Stimulated activated CD4-positive, alpha-beta T cell treated with anti-CD3 and anti-CD28 coated beads, Interleukin-1b, Interleukin-23, amount 100 ng/mL, for 48 hours (primary cell): ENCODE data around the gene EPB41L4A.
"Not testable (repeated sequence)": the region's sequence is repeated elsewhere in the genome, so short reads cannot be mapped to it uniquely, and the experiment has no call there.

Experiments used
- DNase-seq: peaks from one replicate; pipeline ENCODE4 v3.0.0-alpha.2; 2020

The EPB41L4A gene

GRCh38 chr5:112248623-112249022 is 170.5 kb downstream of the EPB41L4A start:
- no peak for DNase-seq

DNA sequence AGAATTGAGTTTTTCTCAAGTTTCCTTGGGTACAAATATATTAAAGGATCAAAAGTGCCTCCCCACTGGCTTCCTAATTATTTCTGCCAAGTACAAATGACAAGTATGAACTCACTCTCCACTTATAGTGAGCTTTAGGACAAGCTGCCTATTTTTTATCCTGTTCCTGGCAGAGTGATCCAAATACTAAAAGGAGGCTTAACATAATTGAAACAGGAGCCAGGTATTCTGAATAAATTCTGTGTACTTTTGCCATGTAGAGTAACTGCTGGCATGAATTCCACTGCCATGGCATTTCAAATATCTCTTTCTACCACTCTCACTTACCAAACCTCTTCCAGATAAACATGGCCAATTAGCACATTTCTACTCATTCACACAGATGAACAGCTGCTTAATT is 171.1 kb downstream of the EPB41L4A start:
- DNase-seq, result no peak

GRCh38 chr5:112245656-112246055 is 173.4 kb downstream of the EPB41L4A start:
- no peak for DNase-seq

DNA sequence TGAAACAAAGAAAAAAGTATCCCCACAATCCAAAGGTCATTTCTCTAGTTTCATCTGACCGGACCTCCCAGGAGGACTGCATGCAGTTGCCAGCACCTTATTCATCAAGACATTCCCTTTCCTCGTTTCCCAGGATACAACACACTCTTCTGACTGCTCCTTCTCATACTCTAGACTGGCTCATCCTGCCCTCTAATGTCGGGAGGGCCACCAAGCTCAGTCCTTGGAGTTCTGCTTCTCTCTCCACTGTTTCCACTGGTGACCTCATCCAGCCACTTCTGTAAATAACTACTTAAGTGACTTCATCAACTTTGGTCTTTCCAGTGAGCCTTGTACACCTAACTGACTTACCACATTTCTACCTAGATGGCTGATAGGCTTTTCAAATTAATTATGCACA is 179.1 kb downstream of the EPB41L4A start:
- DNase-seq, result no peak

DNA sequence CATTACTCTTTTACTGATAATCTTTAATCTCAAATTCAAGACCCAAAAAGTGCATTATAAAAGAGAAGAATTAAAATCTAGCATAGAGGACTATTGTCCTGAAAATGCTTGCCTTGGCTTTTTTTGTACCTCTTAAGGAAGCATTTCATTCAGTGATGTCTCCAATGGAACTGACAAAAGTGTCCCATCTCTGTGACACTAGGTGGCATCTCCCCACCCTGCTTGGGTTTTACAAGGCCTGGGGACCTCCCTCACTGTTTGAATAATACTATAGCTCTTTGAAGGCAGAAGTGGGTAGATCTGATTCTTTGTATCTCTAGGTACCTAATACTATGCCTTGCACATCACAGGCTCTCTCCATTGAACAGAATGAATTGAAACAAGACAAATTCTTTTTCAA is 180.6 kb downstream of the EPB41L4A start:
- DNase-seq, result no peak

GRCh38 chr5:112237456-112237855 is 181.6 kb downstream of the EPB41L4A start:
- no peak for DNase-seq

- DNase-seq, result no peak
Measured at GRCh38 chr5:112234000-112234399, 185.1 kb downstream of the EPB41L4A start.

DNA sequence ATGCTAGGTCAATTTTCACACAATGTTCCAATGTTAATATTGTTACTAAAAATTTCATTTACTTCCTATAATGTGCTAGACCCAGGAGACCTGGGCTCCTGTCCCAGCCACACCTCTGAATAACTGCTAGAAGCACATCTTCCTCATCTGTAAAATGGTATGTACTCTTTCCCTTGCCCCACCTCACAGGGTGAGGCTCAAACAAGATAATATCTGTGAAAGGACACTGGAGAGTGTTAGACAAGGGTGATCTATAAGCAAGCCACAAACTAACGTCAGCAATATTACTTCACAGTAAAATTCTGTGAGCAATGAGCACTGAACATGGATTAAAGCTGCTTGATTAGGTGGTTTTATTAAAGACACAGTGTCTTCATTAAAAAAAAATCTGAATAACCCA is 186.4 kb downstream of the EPB41L4A start:
- DNase-seq, result no peak

- no peak for DNase-seq
Measured at GRCh38 chr5:112230606-112231005, 188.5 kb downstream of the EPB41L4A start.

- DNase-seq, result no peak
Measured at GRCh38 chr5:112228667-112229066, 190.4 kb downstream of the EPB41L4A start.

DNA sequence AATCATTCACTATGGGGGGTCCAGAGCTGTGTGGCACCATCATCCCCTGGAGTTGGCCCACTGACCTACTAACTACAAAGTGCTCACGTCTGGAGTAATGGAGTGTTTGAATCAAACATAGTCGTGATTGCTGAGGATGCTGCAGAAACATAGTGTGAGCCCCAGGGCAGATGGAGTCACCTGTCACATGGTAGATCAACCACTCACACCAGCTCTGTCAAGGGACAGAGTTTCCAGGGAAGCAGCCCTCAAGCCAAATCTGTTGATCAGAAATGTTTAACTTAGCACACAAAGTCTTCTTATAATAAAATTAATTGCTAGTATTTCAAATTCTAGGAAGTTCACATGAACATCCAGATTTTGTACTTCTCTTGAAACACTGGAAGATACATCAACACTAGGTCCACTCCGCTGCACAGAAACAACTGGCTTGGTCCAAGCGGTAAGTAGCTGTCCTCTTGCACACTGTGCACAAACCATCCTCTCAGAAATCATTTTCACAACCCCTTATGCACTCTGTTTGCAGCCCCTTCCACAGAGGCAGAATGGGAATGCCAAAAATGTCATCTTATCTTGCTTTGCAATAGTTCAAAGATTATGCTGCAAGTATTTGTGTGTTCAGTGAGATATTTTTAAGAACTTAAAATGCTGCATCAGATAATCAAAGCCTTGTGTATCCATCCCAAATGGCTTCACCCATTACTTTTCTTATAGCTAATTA is 191.0 kb downstream of the EPB41L4A start:
- no peak for DNase-seq

DNA sequence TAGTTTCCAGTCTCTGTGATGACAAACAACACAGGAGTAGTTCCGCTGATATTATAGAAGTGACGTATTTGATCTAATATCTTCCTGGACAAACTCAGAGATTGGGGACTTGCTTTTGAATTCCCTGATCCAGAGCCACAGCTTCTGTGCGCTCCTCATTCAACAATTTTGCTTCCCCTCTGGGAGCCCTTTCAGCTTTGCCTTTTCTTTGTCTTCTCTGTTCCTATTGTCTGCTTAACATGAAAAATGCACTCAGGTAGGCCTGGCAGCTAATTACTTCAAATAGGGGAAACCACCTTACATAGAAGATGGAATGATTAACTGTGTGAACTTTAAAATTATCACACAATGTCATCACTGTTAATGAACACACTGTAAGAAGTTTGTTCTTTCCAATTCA is 192.9 kb downstream of the EPB41L4A start:
- no peak for DNase-seq

DNA sequence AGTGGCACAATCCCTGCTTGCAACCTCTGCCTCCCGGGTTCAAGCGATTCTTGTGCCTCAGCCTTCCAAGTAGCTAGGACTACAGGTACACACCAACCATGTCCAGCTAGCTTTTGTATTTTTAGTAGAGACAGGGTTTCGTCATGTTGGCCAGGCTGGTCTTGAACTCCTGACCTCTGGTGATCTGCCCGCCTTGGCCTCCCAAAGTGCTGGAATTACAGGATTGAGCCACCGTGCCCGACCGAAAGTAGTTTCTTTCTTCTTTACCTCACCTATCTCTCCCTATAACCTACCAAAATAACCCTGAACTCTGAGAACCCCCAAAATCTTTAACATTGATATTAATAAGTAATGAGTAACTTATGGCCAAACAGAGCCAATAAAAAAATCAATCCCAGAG is 196.1 kb downstream of the EPB41L4A start:
- not testable (repeated sequence) for DNase-seq

GRCh38 chr5:112221128-112221527 is 197.9 kb downstream of the EPB41L4A start:
- DNase-seq, result no peak

- DNase-seq, result no peak
Measured at GRCh38 chr5:112219000-112219399, 200.1 kb downstream of the EPB41L4A start.

GRCh38 chr5:112217843-112218579 is 201.1 kb downstream of the EPB41L4A start:
- no peak for DNase-seq

GRCh38 chr5:112216140-112216539 is 202.9 kb downstream of the EPB41L4A start:
- no peak for DNase-seq

GRCh38 chr5:112210430-112211005 is 208.6 kb downstream of the EPB41L4A start:
- DNase-seq, result no peak

DNA sequence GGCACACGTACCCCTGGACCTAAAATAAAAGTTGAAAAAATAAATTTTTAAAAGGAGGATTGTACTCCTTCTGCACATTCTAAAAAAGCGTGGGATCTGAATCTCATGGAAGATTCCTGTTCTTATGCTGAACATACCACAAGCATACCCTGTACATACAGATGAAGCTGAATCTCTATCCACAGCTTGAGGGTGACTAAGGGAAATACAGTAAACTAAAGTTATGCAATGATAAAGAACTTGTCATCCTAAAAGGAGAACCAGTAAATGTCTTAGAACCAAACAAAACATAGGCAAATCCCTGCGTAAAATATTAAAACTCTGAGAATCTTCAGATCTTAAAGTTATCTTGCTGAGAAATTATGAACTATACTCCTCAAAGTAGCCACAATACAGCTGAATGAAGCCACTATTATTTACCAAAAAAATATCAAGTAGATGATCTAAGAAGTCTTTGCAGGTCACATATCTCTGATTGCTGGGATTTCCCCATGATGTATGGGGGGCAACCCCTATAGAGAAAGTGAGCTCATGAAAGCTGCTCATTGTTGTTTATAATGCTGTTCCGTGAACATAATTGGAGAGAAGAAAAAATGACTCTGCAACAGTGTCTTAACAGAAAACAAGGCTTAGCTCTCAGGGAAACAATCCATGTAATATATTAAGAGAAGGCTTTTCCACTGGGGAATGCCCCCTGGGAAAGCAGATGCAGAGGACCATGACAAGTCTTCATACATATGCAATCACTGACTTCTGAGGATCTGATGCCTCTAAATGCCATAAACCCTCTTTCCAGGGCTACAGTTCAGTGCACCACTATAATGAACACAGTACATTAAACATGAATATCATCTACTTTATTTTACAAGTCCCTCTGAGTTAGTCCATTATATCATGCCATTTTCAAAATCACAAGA is 210.1 kb downstream of the EPB41L4A start:
- DNase-seq, result no peak

DNA sequence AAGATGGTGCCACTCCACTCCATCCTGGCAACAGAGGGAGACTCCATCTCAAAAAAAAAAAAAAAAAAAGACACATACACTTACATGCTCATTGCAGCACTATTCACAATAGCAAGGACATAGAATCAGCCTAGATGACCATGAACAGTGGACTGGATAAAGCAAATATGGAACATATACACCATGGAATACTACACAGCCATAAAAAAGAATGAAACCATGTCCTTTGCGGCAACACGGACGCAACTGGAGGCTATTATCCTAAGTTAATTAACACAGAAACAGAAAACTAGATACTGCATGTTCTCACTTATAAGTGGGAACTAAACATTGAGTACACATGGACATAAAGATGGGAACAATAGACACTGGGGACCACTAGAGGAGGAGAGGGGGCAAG is 210.9 kb downstream of the EPB41L4A start:
- DNase-seq, result not testable (repeated sequence)

- DNase-seq, result no peak
Measured at GRCh38 chr5:112205846-112206245, 213.2 kb downstream of the EPB41L4A start.

- no peak for DNase-seq
Measured at GRCh38 chr5:112203229-112203628, 215.8 kb downstream of the EPB41L4A start.

DNA sequence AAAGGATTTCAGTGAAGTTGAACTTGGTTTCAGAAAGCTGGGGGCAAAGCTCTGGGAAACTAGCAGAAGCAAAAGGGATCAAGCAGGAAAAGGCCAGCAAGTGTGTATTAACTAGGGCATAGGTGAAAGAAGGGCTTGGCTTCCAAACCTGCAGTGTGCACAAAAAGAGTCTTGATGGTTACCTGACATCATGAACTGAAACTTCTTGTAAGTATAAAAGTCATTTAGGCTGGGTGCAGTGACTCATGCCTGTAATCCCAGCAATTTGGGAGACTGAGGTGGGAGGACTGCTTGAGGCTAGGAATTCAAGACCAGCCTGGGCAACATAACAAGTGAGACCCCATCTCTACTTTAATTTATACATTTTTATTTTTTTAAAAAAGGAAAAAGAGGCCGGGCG is 216.4 kb downstream of the EPB41L4A start:
- DNase-seq, result no peak
